H1 (cell line): Measurements from ENCODE around the gene PTHLH. TPM values are rescaled to one million over a fixed set of nuclear protein-coding genes. Genes with fewer than 3 reads are reported as not detected.

Source experiments
- CTCF ChIA-PET: fragments of 300-600 bp; sonication (Branson Sonifier 250); formaldehyde crosslinking; loops from one replicate; lab custom pipeline; 2021; ENCODE audit not compliant: partially characterized antibody; lab: Charles Lee
- POLR2A ChIA-PET: fragments of 300-600 bp; sonication (Branson Sonifier 250); formaldehyde crosslinking; loops from one replicate; lab custom pipeline; 2021; ENCODE audit warnings: inconsistent platforms; ENCODE audit not compliant: partially characterized antibody; lab: Charles Lee
- DNase-seq, 2 experiments: peaks; one replicate each; pipeline versions ENCODE4 v3.0.0 to v3.0.0-alpha.2; 2010 to 2022; ENCODE audit warnings: low spot score in 2 of 2, low read depth in 1 of 2, mixed read lengths in 1 of 2
- FAIRE-seq: peaks from 2 replicates; lab custom pipeline; 2011; peaks lifted over from hg19 to GRCh38; lab: Jason Lieb, UNC
- H2AFZ ChIP-seq: 2 replicates; pipeline ENCODE4 v1.8.1; 2012; ENCODE audit warnings: low read length, inconsistent platforms
- H2AK5ac ChIP-seq: 2 replicates; pipeline ENCODE4 v1.6.1; 2013; ENCODE audit warnings: low read depth, low read length
- H2BK120ac ChIP-seq: replicated peaks from 2 replicates; pipeline ENCODE3; 2013; ENCODE audit warnings: low read depth, low read length, inconsistent platforms
- H2BK12ac ChIP-seq: 2 replicates; pipeline ENCODE4 v1.6.1; 2013; ENCODE audit warnings: low read depth, low read length
- H2BK15ac ChIP-seq: 2 replicates; pipeline ENCODE4 v1.6.1; 2013; ENCODE audit warnings: low read length
- H2BK20ac ChIP-seq: 2 replicates; pipeline ENCODE4 v1.6.1; 2013; ENCODE audit warnings: low read length
- H2BK5ac ChIP-seq: 2 replicates; pipeline ENCODE4 v1.6.1; 2013; ENCODE audit warnings: low read depth, low read length
- H3K14ac ChIP-seq: 2 replicates; pipeline ENCODE4 v1.6.1; 2013; ENCODE audit warnings: inconsistent platforms; ENCODE audit not compliant: insufficient read length
- H3K18ac ChIP-seq: 2 replicates; pipeline ENCODE4 v1.6.1; 2013; ENCODE audit warnings: low read length; ENCODE audit errors: extremely low read depth
- H3K23ac ChIP-seq: 2 replicates; pipeline ENCODE4 v1.6.1; 2013; ENCODE audit warnings: inconsistent platforms; ENCODE audit not compliant: insufficient read length
- H3K23me2 ChIP-seq: 2 replicates; pipeline ENCODE4 v1.6.1; 2013; ENCODE audit warnings: low read depth, low read length
- H3K27ac ChIP-seq: 2 replicates; pipeline ENCODE4 v1.6.1; 2011; ENCODE audit warnings: low read depth, low read length, inconsistent platforms
- H3K27me3 ChIP-seq, 4 experiments: replicated peaks in 1 of 4; 1 replicate in 1 of 4; 2 replicates in 3 of 4; pipeline versions ENCODE4 v1.6.1 to v1.8.1; 2011 to 2013; ENCODE audit warnings: low read length in 3 of 4, mild to moderate bottlenecking in 3 of 4, inconsistent platforms in 2 of 4, mixed read lengths in 2 of 4, moderate library complexity in 1 of 4; ENCODE audit not compliant: control insufficient read depth in 3 of 4, insufficient read depth in 3 of 4; ENCODE audit errors: extremely low read depth in 1 of 4
- H3K36me3 ChIP-seq, 4 experiments: 2 replicates each; pipeline versions ENCODE4 v1.6.1 to v1.8.1; 2011 to 2013; ENCODE audit warnings: mild to moderate bottlenecking in 4 of 4, low read length in 3 of 4, moderate library complexity in 2 of 4, control low read depth in 1 of 4, inconsistent platforms in 1 of 4; ENCODE audit not compliant: insufficient read depth in 4 of 4, control insufficient read depth in 2 of 4
- H3K4ac ChIP-seq: replicated peaks from 2 replicates; pipeline ENCODE3; 2013; ENCODE audit warnings: low read length, low read depth, mixed read lengths, inconsistent platforms; ENCODE audit not compliant: insufficient read length
- H3K4me1 ChIP-seq, 4 experiments: replicated peaks in 1 of 4; 1 replicate in 1 of 4; 2 replicates in 3 of 4; pipeline versions ENCODE4 v1.6.1 to v1.8.1; 2011 to 2013; ENCODE audit warnings: low read length in 3 of 4, inconsistent platforms in 2 of 4, mixed read lengths in 1 of 4; ENCODE audit not compliant: insufficient read depth in 4 of 4, control insufficient read depth in 3 of 4
- H3K4me2 ChIP-seq, 2 experiments: 2 replicates each; pipeline versions ENCODE4 v1.6.1 to v1.8.1; 2011 to 2013; ENCODE audit warnings: low read depth in 2 of 2, low read length in 2 of 2, control low read depth in 1 of 2, inconsistent platforms in 1 of 2, mild to moderate bottlenecking in 1 of 2; ENCODE audit not compliant: insufficient read depth in 1 of 2
- H3K4me3 ChIP-seq, 4 experiments: fragments of 200-600, 300-600 bp in 1 of 4; sonication (generic), shearing (Covaris generic), sonication (Bioruptor Twin) in 1 of 4; 2 replicates each; pipeline versions ENCODE4 v1.5.1 to v1.8.1; 2011 to 2016; ENCODE audit warnings: low read length in 4 of 4, low read depth in 3 of 4, control low read depth in 2 of 4, inconsistent platforms in 2 of 4, mild to moderate bottlenecking in 2 of 4, mixed read lengths in 1 of 4, moderate library complexity in 1 of 4; ENCODE audit not compliant: insufficient read depth in 2 of 4; ENCODE audit errors: extremely low read depth in 1 of 4
- H3K56ac ChIP-seq: replicated peaks from 2 replicates; pipeline ENCODE3; 2013; ENCODE audit warnings: low read depth, mild to moderate bottlenecking, mixed read lengths, low read length, inconsistent platforms; ENCODE audit not compliant: insufficient read length
- H3K79me1 ChIP-seq: 2 replicates; pipeline ENCODE4 v1.6.1; 2013; ENCODE audit warnings: low read depth, low read length, control low read depth
- H3K79me2 ChIP-seq, 2 experiments: 2 replicates each; pipeline versions ENCODE4 v1.6.1 to v1.8.1; 2012 to 2013; ENCODE audit warnings: low read length in 2 of 2, mild to moderate bottlenecking in 2 of 2, inconsistent platforms in 1 of 2; ENCODE audit not compliant: insufficient read depth in 2 of 2, control insufficient read depth in 1 of 2
- H3K9ac ChIP-seq, 4 experiments: replicated peaks in 1 of 4; 1 replicate in 1 of 4; 2 replicates in 3 of 4; pipeline versions ENCODE4 v1.6.1 to v1.8.1; 2011 to 2013; ENCODE audit warnings: low read depth in 3 of 4, low read length in 3 of 4, control low read depth in 2 of 4, mild to moderate bottlenecking in 2 of 4, moderate library complexity in 2 of 4, inconsistent platforms in 1 of 4; ENCODE audit errors: extremely low read depth in 1 of 4
- H3K9me3 ChIP-seq, 2 experiments: 2 replicates each; pipeline versions ENCODE4 v1.6.1 to v1.8.1; 2012 to 2013; ENCODE audit warnings: mild to moderate bottlenecking in 2 of 2, moderate library complexity in 2 of 2, control low read depth in 1 of 2, inconsistent platforms in 1 of 2, low read depth in 1 of 2, low read length in 1 of 2, mixed read lengths in 1 of 2; ENCODE audit not compliant: insufficient read depth in 2 of 2
- H4K20me1 ChIP-seq, 2 experiments: replicated peaks in 1 of 2; 2 replicates each; pipeline versions ENCODE3 to v1.8.1; 2011 to 2013; ENCODE audit warnings: inconsistent platforms in 2 of 2, low read length in 2 of 2, mild to moderate bottlenecking in 1 of 2; ENCODE audit not compliant: insufficient read depth in 2 of 2, control insufficient read depth in 1 of 2
- H4K5ac ChIP-seq: 2 replicates; pipeline ENCODE4 v1.6.1; 2013; ENCODE audit warnings: low read length, low read depth, mixed read lengths, inconsistent platforms; ENCODE audit not compliant: insufficient read length
- H4K8ac ChIP-seq: 2 replicates; pipeline ENCODE4 v1.8.0; 2013; ENCODE audit warnings: mild to moderate bottlenecking, moderate library complexity, low read length, inconsistent platforms; ENCODE audit not compliant: insufficient read depth; ENCODE audit errors: extremely low read depth
- H4K91ac ChIP-seq: replicated peaks from 2 replicates; pipeline ENCODE3; 2013; ENCODE audit warnings: low read length, mixed read lengths, inconsistent platforms; ENCODE audit not compliant: insufficient read length
- CBX8 ChIP-seq: fragments of 300-800, 300-1000 bp; sonication (generic); IDR thresholded peaks from 2 replicates; pipeline ENCODE4 v1.7.1; 2016; ENCODE audit warnings: low read depth, low read length, borderline replicate concordance
- CREB1 ChIP-seq: IDR thresholded peaks from 2 replicates; pipeline ENCODE4 v1.6.1; 2012; ENCODE audit warnings: inconsistent platforms
- EP300 ChIP-seq, 2 experiments: IDR thresholded peaks; 1 replicate in 1 of 2; 2 replicates in 1 of 2; pipeline ENCODE4 v1.6.1; 2011 to 2012; ENCODE audit warnings: low read depth in 2 of 2, low read length in 2 of 2, mild to moderate bottlenecking in 2 of 2, borderline replicate concordance in 1 of 2, inconsistent platforms in 1 of 2, moderate library complexity in 1 of 2
- HDAC2 ChIP-seq, 2 experiments: fragments of 300-600 bp in 1 of 2; sonication (generic) in 1 of 2; IDR thresholded peaks; 2 replicates each; pipeline ENCODE4 v1.6.1; 2011 to 2012; ENCODE audit warnings: low read depth in 2 of 2, low read length in 2 of 2, mild to moderate bottlenecking in 2 of 2, moderate library complexity in 2 of 2, borderline replicate concordance in 1 of 2, inconsistent platforms in 1 of 2
- KDM4A ChIP-seq: IDR thresholded peaks from one replicate; pipeline ENCODE4 v1.7.1; 2012; ENCODE audit warnings: low read depth, mild to moderate bottlenecking, moderate library complexity, low read length, inconsistent platforms; ENCODE audit not compliant: severe bottlenecking
- POU5F1 ChIP-seq: IDR thresholded peaks from 2 replicates; pipeline ENCODE4 v1.6.1; 2011; ENCODE audit warnings: low read depth, mild to moderate bottlenecking, low read length, moderate library complexity
- RNF2 ChIP-seq: fragments of 200-900, 300-1000 bp; sonication (generic); IDR thresholded peaks from 2 replicates; pipeline ENCODE4 v1.7.1; 2016; ENCODE audit warnings: borderline replicate concordance, low read depth, mild to moderate bottlenecking, antibody characterized with exemption, low read length; ENCODE audit not compliant: poor library complexity, severe bottlenecking; ENCODE audit errors: missing control alignments
- RXRA ChIP-seq: IDR thresholded peaks from 2 replicates; pipeline ENCODE4 v1.6.1; 2011; ENCODE audit warnings: low read depth, mild to moderate bottlenecking, low read length, moderate library complexity; ENCODE audit not compliant: insufficient read depth
- TCF12 ChIP-seq: IDR thresholded peaks from 2 replicates; pipeline ENCODE4 v1.6.1; 2011; ENCODE audit warnings: low read depth, mild to moderate bottlenecking, low read length
- USF2 ChIP-seq: IDR thresholded peaks from 2 replicates; pipeline ENCODE4 v1.6.1; 2011; ENCODE audit warnings: low read length, improper control_type of control experiment
- WGBS, 2 experiments: shearing (Covaris generic) in 1 of 2; methylation state at CpG; one replicate each; pipeline versions ENCODE4 v1.1.6 to v1.1.7; 2013 to 2015; ENCODE audit warnings: low lambda C conversion rate in 2 of 2, mixed read lengths in 2 of 2, inconsistent platforms in 1 of 2, low coverage in 1 of 2, missing lambda C conversion rate in 1 of 2; ENCODE audit not compliant: insufficient replicate concordance in 2 of 2, insufficient coverage in 1 of 2, insufficient read length in 1 of 2; ENCODE audit errors: extremely low coverage in 1 of 2, missing lambda C conversion rate in 1 of 2; 5-methylcytosine and 5-hydroxymethylcytosine counted together
- polyA plus RNA-seq, 7 experiments: library from polyadenylated mRNA; depleted of rRNA in 3 of 7; stranded (reverse) in 5 of 7; unstranded in 2 of 7; fragments of >200 nt in 5 of 7; fragments of 200-250 nt in 2 of 7; gene quantifications; 1 replicate in 5 of 7; 2 replicates in 1 of 7; 4 replicates in 1 of 7; pipeline versions ENCODE4 v1.2.1 to v1.2.3, GENCODE V29; 2011 to 2013; ENCODE audit warnings: missing spikeins in 2 of 7, mixed read lengths in 2 of 7
- total RNA-seq: library from RNA; stranded (reverse); fragmentation: NEBNext Ultra II Directional; extraction: Animal tissue kit (Norgen Biotek cat#: 25700); gene quantifications from 2 replicates; pipeline ENCODE4 v1.2.1, GENCODE V29; 2021

Gene PTHLH
- total and polyA plus RNA-seq, 2 of the 8 experiments (the other 6 are each of a cell fraction or from before 2014, with no cell fraction given): 0.32 TPM; not detected in 1

GRCh38 chr12:27965966-27966365 lies 6.6 kb downstream of the PTHLH start:
- FAIRE-seq: no peak
- no peak for DNase-seq
- no peak overlapping the region for H3K4me2 ChIP-seq
- TF ChIP-seq KDM4A (no peak), RNF2 (no peak), TCF12 (no peak), POU5F1 (no peak), EP300 (IDR thresholded peaks at IDR 0.05; ENCODE audit: borderline replicate concordance in 1 of 2, low read depth in 2 of 2, low read length in 2 of 2) (no peak), CREB1 (no peak), HDAC2 (IDR thresholded peaks at IDR 0.05; ENCODE audit: borderline replicate concordance in 1 of 2, low read depth in 2 of 2, low read length in 2 of 2) (no peak), RXRA (no peak), USF2 (no peak), CBX8 (no peak)

More at GRCh38 chr12:27965966-27966365, 6.6 kb downstream of the PTHLH start:
- WGBS, 2 experiments: 87% methylated on average over 2 of the region's 2 CpGs; no CpG with 5 or more reads in 1 of the 2 experiments
- H3K27ac ChIP-seq: no peak overlapping the region
- ChIA-PET POLR2A (interaction anchor here (0.6 kb wide), 1 partner anchor 64 kb away, joined by 3 read pairs; no protein-coding TSS in a partner anchor), CTCF (interaction anchor here (1.0 to 1.4 kb wide), 2 partner anchors 14 kb away, joined by 3 to 5 read pairs; no protein-coding TSS in a partner anchor)
- H3K14ac ChIP-seq: no peak overlapping the region
- H3K4me1 ChIP-seq: peaks cover under 1 to 8% (median 1%) of the 10 kb centered on the region in 4 experiments; a peak in 3 of 7 replicates
- no peak overlapping the region for H2BK20ac ChIP-seq
- H2AK5ac ChIP-seq: no peak overlapping the region
- H3K9ac ChIP-seq: no peak overlapping the region
- no peak overlapping the region for H4K91ac ChIP-seq
- no peaks in the 10 kb centered on the region for H3K79me2 ChIP-seq
- no peak overlapping the region for H3K56ac ChIP-seq
- no peak overlapping the region for H2BK15ac ChIP-seq
- 0 out of 8 replicates have a peak, but pooled peaks cover 0 to 3% (median 0%) of the 10 kb centered on the region in 4 experiments for H3K36me3 ChIP-seq
- no peak overlapping the region for H3K4ac ChIP-seq
- H3K23me2 ChIP-seq: peaks cover 14% of the 10 kb centered on the region; the same call in 1 of the 2 replicates
- H4K20me1 ChIP-seq: peaks cover 3 to 4% of the 10 kb centered on the region in 2 experiments
- H2AFZ ChIP-seq: no peak overlapping the region
- peaks cover 25 to 53% (median 39%) of the 10 kb centered on the region in 4 experiments for H3K27me3 ChIP-seq
- H3K18ac ChIP-seq: no peak overlapping the region
- no peak overlapping the region for H2BK120ac ChIP-seq
- H3K9me3 ChIP-seq: no peaks in the 10 kb centered on the region
- H3K79me1 ChIP-seq: no peaks in the 10 kb centered on the region
- no peak overlapping the region for H3K23ac ChIP-seq
- no peak overlapping the region for H2BK5ac ChIP-seq
- no peak overlapping the region for H4K8ac ChIP-seq
- no peak overlapping the region for H3K4me3 ChIP-seq
- H2BK12ac ChIP-seq: no peak overlapping the region
- no peak overlapping the region for H4K5ac ChIP-seq
